ENCODE results near the gene AP5M1.
A peak's percentile ranks its signal among the peaks of the same experiment; 100 is the strongest.
"Not testable (repeated sequence)": the region's sequence is repeated elsewhere in the genome, so short reads cannot be mapped to it uniquely, and the experiment has no call there.

Gene AP5M1

GRCh38 chr14:57268161-57269069 lies at the start of gene AP5M1, which contains the start of gene EXOC5:
Gene AP5M1, plus strand, starts transcription at chr14:57268971. Its CDS starts 344 bp downstream, at chr14:57269315.
Gene EXOC5, minus strand, starts transcription at chr14:57268905. Its CDS starts 257 bp downstream, at chr14:57268648.
- DNase-seq (ENCODE audit: low read depth) = peak; percentile 72
- TF ChIP-seq CTCF (conservative IDR thresholded peaks at IDR 0.05; ENCODE audit: low read depth, low read length) = no peak

GRCh38 chr14:57221931-57222330 lies 46.8 kb upstream of the AP5M1 start:
- H3K4me3 ChIP-seq (ENCODE audit: low read length) = no peak overlapping the region
- no peak for DNase-seq (ENCODE audit: low read depth)
- TF ChIP-seq CTCF (conservative IDR thresholded peaks at IDR 0.05; ENCODE audit: low read depth, low read length) = no peak

More at GRCh38 chr14:57268161-57269069, at the start of gene AP5M1, which contains the start of gene EXOC5:
- H3K4me3 ChIP-seq (ENCODE audit: low read length) = peak within 1 kb of the TSS; percentile 93

GRCh38 chr14:57227083-57227482 lies 41.7 kb upstream of the AP5M1 start:
- H3K4me3 ChIP-seq (ENCODE audit: low read length) = no peak overlapping the region
- no peak for TF ChIP-seq CTCF (conservative IDR thresholded peaks at IDR 0.05; ENCODE audit: low read depth, low read length)
- no peak for DNase-seq (ENCODE audit: low read depth)

- DNase-seq (ENCODE audit: low read depth) = not testable (repeated sequence)
Measured at GRCh38 chr14:57228320-57228719, 40.5 kb upstream of the AP5M1 start.

GRCh38 chr14:57232006-57232405 lies 36.8 kb upstream of the AP5M1 start:
- no peak overlapping the region for H3K4me3 ChIP-seq (ENCODE audit: low read length)
- no peak for TF ChIP-seq CTCF (conservative IDR thresholded peaks at IDR 0.05; ENCODE audit: low read depth, low read length)
- no peak for DNase-seq (ENCODE audit: low read depth)

More at GRCh38 chr14:57228320-57228719, 40.5 kb upstream of the AP5M1 start:
- not testable (repeated sequence) for H3K4me3 ChIP-seq (ENCODE audit: low read length)

- not testable (repeated sequence) for H3K4me3 ChIP-seq (ENCODE audit: low read length); DNase-seq (ENCODE audit: low read depth)
Measured at GRCh38 chr14:57240115-57240514, 28.7 kb upstream of the AP5M1 start.

- DNase-seq (ENCODE audit: low read depth) = no peak
- no peak overlapping the region for H3K4me3 ChIP-seq (ENCODE audit: low read length)
- no peak for TF ChIP-seq CTCF (conservative IDR thresholded peaks at IDR 0.05; ENCODE audit: low read depth, low read length)
Measured at GRCh38 chr14:57243320-57243719, 25.5 kb upstream of the AP5M1 start.

- no peak for TF ChIP-seq CTCF (conservative IDR thresholded peaks at IDR 0.05; ENCODE audit: low read depth, low read length)
Measured at GRCh38 chr14:57244106-57244505, 24.7 kb upstream of the AP5M1 start.

More at GRCh38 chr14:57244106-57244505, 24.7 kb upstream of the AP5M1 start:
- H3K4me3 ChIP-seq (ENCODE audit: low read length) = no peak overlapping the region
- no peak for DNase-seq (ENCODE audit: low read depth)

Measured in retinal pigment epithelial cell (primary cell).